Panc1 (cell line): Measurements from ENCODE around the gene TRAK2. TPM values are rescaled to one million over a fixed set of nuclear protein-coding genes. Genes with fewer than 3 reads are reported as not detected.

Experiments
- ATAC-seq: fragments of 200-7000 bp; cut with Tn5 transposase; 2 replicates; pipeline ENCODE4 v1.9.1; 2020; ENCODE audit warnings: mild to moderate bottlenecking, moderate library complexity
- BruUV-seq: library from RNA; stranded (reverse); fragments of 400-500 nt; replicated peaks from 2 replicates; lab custom pipeline; 2021; lab: Mats Ljungman, UMichigan
- CTCF ChIA-PET: fragments of 300-600 bp; sonication (Branson Sonifier 250); formaldehyde crosslinking; loops from one replicate; lab custom pipeline; 2022; ENCODE audit warnings: antibody characterized with exemption; lab: Charles Lee
- POLR2A ChIA-PET: fragments of 300-600 bp; sonication (Branson Sonifier 250); formaldehyde crosslinking; loops from one replicate; lab custom pipeline; 2022; ENCODE audit warnings: antibody characterized with exemption; lab: Charles Lee
- DNase-seq: peaks from one replicate; pipeline ENCODE4 v3.0.0-alpha.2; 2010; ENCODE audit warnings: low read depth, low spot score
- H3K27ac ChIP-seq: 2 replicates; pipeline ENCODE4 v1.5.1; 2011; ENCODE audit warnings: mild to moderate bottlenecking, low read length, inconsistent platforms
- H3K27me3 ChIP-seq: fragments of 200-500 bp; sonication (Bioruptor generic); 2 replicates; pipeline ENCODE4 v1.6.0; 2014; ENCODE audit warnings: low read length, inconsistent platforms; ENCODE audit not compliant: control insufficient read depth, insufficient read depth
- H3K36me3 ChIP-seq: fragments of 200-500 bp; sonication (Bioruptor generic); 2 replicates; pipeline ENCODE4 v1.5.1; 2014; ENCODE audit warnings: inconsistent platforms, mild to moderate bottlenecking, low read length, moderate library complexity; ENCODE audit not compliant: control insufficient read depth, insufficient read depth
- H3K4me1 ChIP-seq: 2 replicates; pipeline ENCODE4 v1.5.1; 2011; ENCODE audit warnings: inconsistent platforms, mild to moderate bottlenecking, low read length, moderate library complexity; ENCODE audit not compliant: control insufficient read depth, insufficient read depth
- H3K4me3 ChIP-seq, 2 experiments: 2 replicates each; pipeline ENCODE4 v1.5.1; 2011 to 2012; ENCODE audit warnings: low read depth in 2 of 2, low read length in 2 of 2, mild to moderate bottlenecking in 2 of 2, inconsistent platforms in 1 of 2, moderate library complexity in 1 of 2
- H3K9me3 ChIP-seq: fragments of 200-500 bp; sonication (Bioruptor generic); 2 replicates; pipeline ENCODE4 v1.5.1; 2014; ENCODE audit warnings: low read depth, mild to moderate bottlenecking, inconsistent platforms, low read length, moderate library complexity; ENCODE audit not compliant: control insufficient read depth, insufficient read depth
- POLR2AphosphoS5 ChIP-seq: IDR thresholded peaks from 2 replicates; pipeline ENCODE4 v1.6.1; 2012; ENCODE audit warnings: mild to moderate bottlenecking, low read depth, low read length, moderate library complexity
- REST ChIP-seq, 2 experiments: IDR thresholded peaks; 2 replicates each; pipeline ENCODE4 v1.6.1; 2011 to 2012; ENCODE audit warnings: low read depth in 2 of 2, control low read depth in 1 of 2, low read length in 1 of 2, mild to moderate bottlenecking in 1 of 2, moderate library complexity in 1 of 2; ENCODE audit not compliant: insufficient read depth in 1 of 2
- SIN3A ChIP-seq: IDR thresholded peaks from 2 replicates; pipeline ENCODE4 v1.6.1; 2012; ENCODE audit warnings: low read depth, mild to moderate bottlenecking, low read length, moderate library complexity, borderline replicate concordance; ENCODE audit not compliant: insufficient read depth
- TCF7L2 ChIP-seq: IDR thresholded peaks from 2 replicates; pipeline ENCODE4 v1.6.1; 2011; ENCODE audit warnings: mild to moderate bottlenecking, low read depth, low read length, inconsistent platforms
- in situ Hi-C: cut with HindIII; loops from 2 replicates; pipeline ENCODE4 v1.10.0; 2016; ENCODE audit warnings: low sequenced_read_pairs, low pct_unique_long_range_greater_than_20kb
- intact Hi-C: fragments of 100-400 bp; cut with micrococcal nuclease; formaldehyde crosslinking; loops from one replicate; pipeline ENCODE4 v1.10.0; 2022; ENCODE audit not compliant: unreplicated experiment
- total RNA-seq: library from RNA; stranded (reverse); gene quantifications from one replicate; pipeline ENCODE4 v1.2.1, GENCODE V29; 2021; ENCODE audit not compliant: unreplicated experiment
- TF ChIP-seq, protein P1 (sequence below): fragments of 450-650 bp; IDR thresholded peaks from 2 replicates; pipeline ENCODE4 v1.5.1; 2017; ENCODE audit warnings: mild to moderate bottlenecking

Gene TRAK2
- total RNA-seq, 1 experiment from 2014 or later: 35.7 TPM

DNA sequence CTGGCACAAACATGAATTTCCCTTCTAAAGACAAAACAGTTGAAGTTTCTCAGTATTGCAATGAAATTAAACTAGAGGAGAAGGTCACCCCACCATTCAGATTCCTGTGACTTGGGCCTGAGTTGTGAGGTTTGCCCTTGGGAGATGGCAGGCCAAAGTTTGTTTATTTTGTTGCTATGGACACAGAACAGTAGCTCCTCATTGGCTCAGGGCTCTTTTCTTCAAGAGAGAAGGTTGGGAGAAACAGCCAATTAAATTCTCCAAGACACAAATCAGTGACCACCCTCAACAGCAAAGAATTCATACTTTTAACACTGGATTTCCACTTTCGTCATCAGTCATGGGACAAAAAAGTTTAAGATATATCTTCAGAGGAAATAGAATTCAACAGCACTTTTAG lies 94.0 kb downstream of the TRAK2 start, which contains the start of gene FLACC1:
Gene FLACC1, minus strand, starts transcription at position 125 of the 400 bp plus-strand sequence. CDS start 5,941 bp downstream, outside the sequence.
- H3K9me3 ChIP-seq: no peaks in the 10 kb centered on the region
- no peak within 1 kb of the TSS for H3K27ac ChIP-seq
- no peak within 1 kb of the TSS for H3K4me3 ChIP-seq
- TF ChIP-seq SIN3A: no peak
- TF ChIP-seq, protein P1, sequence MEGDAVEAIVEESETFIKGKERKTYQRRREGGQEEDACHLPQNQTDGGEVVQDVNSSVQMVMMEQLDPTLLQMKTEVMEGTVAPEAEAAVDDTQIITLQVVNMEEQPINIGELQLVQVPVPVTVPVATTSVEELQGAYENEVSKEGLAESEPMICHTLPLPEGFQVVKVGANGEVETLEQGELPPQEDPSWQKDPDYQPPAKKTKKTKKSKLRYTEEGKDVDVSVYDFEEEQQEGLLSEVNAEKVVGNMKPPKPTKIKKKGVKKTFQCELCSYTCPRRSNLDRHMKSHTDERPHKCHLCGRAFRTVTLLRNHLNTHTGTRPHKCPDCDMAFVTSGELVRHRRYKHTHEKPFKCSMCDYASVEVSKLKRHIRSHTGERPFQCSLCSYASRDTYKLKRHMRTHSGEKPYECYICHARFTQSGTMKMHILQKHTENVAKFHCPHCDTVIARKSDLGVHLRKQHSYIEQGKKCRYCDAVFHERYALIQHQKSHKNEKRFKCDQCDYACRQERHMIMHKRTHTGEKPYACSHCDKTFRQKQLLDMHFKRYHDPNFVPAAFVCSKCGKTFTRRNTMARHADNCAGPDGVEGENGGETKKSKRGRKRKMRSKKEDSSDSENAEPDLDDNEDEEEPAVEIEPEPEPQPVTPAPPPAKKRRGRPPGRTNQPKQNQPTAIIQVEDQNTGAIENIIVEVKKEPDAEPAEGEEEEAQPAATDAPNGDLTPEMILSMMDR: no peak
- no peak for TF ChIP-seq TCF7L2
- TF ChIP-seq REST (IDR thresholded peaks at IDR 0.05; ENCODE audit: insufficient read depth in 1 of 2, low read depth in 2 of 2, low read length in 1 of 2): no peak
- TF ChIP-seq POLR2AphosphoS5: no peak
- H3K4me1 ChIP-seq: no peaks in the 10 kb centered on the region
- ATAC-seq: no peak
- in situ Hi-C loops: no loop called here
- DNase-seq: no peak
- ChIA-PET CTCF (interaction anchor here (1.1 kb wide), 1 partner anchor 199 kb away, joined by 4 read pairs; no protein-coding TSS in a partner anchor), POLR2A (no interaction called here)
- no TSS peak for BruUV-seq
- no peaks in the 10 kb centered on the region for H3K27me3 ChIP-seq
- no peaks in the 10 kb centered on the region for H3K36me3 ChIP-seq
- intact Hi-C loops: no loop called here

- BruUV-seq: no TSS peak
- no peak for ATAC-seq
- no peak for DNase-seq
- TF ChIP-seq SIN3A: no peak
- no peak for TF ChIP-seq POLR2AphosphoS5
- TF ChIP-seq TCF7L2: no peak
- no peak for TF ChIP-seq REST (IDR thresholded peaks at IDR 0.05; ENCODE audit: insufficient read depth in 1 of 2, low read depth in 2 of 2, low read length in 1 of 2)
- TF ChIP-seq, protein P1: no peak
- in situ Hi-C loops (no loop called here), intact Hi-C loops (no loop called here)
- Histone ChIP-seq H3K27ac (no peak overlapping the region), H3K36me3 (no peaks in the 10 kb centered on the region), H3K27me3 (no peaks in the 10 kb centered on the region), H3K9me3 (no peaks in the 10 kb centered on the region), H3K4me1 (no peaks in the 10 kb centered on the region), H3K4me3 (no peak overlapping the region)
- ChIA-PET POLR2A (interaction anchor here (0.6 kb wide), 1 partner anchor 10 kb away, joined by 3 read pairs; no protein-coding TSS in a partner anchor), CTCF (no interaction called here)
Measured at GRCh38 chr2:201353116-201353515, 98.1 kb downstream of the TRAK2 start.
